ENCODE data around the gene REEP1.
"Not testable (repeated sequence)": the region's sequence is repeated elsewhere in the genome, so short reads cannot be mapped to it uniquely, and the experiment has no call there.

REEP1 gene

GRCh38 chr2:86243950-86244733 lies 93.3 kb downstream of the REEP1 start:
- DNase-seq (ENCODE audit: low read depth), result no peak

GRCh38 chr2:86243272-86243671 lies 94.2 kb downstream of the REEP1 start:
- DNase-seq (ENCODE audit: low read depth), result no peak

- DNase-seq (ENCODE audit: low read depth), result no peak
These were observed 95.8 kb downstream of the REEP1 start for GRCh38 chr2:86241611-86242010.

GRCh38 chr2:86240251-86240650 lies 97.2 kb downstream of the REEP1 start:
- no peak for DNase-seq (ENCODE audit: low read depth)

- DNase-seq (ENCODE audit: low read depth), result no peak
These were observed 97.7 kb downstream of the REEP1 start for GRCh38 chr2:86239745-86240144.

- no peak for DNase-seq (ENCODE audit: low read depth)
These were observed 98.1 kb downstream of the REEP1 start for GRCh38 chr2:86239326-86239725.

- peak; percentile 46 for DNase-seq (ENCODE audit: low read depth)
These were observed 99.1 kb downstream of the REEP1 start for GRCh38 chr2:86238354-86238753.

- no peak for DNase-seq (ENCODE audit: low read depth)
These were observed 100.3 kb downstream of the REEP1 start for GRCh38 chr2:86237172-86237571.

- DNase-seq (ENCODE audit: low read depth), result no peak
These were observed 102.0 kb downstream of the REEP1 start for GRCh38 chr2:86235196-86235980.

- DNase-seq (ENCODE audit: low read depth), result no peak
These were observed 102.8 kb downstream of the REEP1 start for GRCh38 chr2:86234563-86235131.

GRCh38 chr2:86233436-86233835 lies 104.0 kb downstream of the REEP1 start:
- no peak for DNase-seq (ENCODE audit: low read depth)

GRCh38 chr2:86232910-86233309 lies 104.5 kb downstream of the REEP1 start:
- no peak for DNase-seq (ENCODE audit: low read depth)

GRCh38 chr2:86232373-86232784 lies 105.0 kb downstream of the REEP1 start:
- no peak for DNase-seq (ENCODE audit: low read depth)

- DNase-seq (ENCODE audit: low read depth), result no peak
These were observed 105.6 kb downstream of the REEP1 start for GRCh38 chr2:86231680-86232372.

GRCh38 chr2:86230961-86231360 lies 106.5 kb downstream of the REEP1 start:
- DNase-seq (ENCODE audit: low read depth), result no peak

- DNase-seq (ENCODE audit: low read depth), result no peak
These were observed 108.2 kb downstream of the REEP1 start for GRCh38 chr2:86229221-86229620.

- DNase-seq (ENCODE audit: low read depth), result not testable (repeated sequence)
These were observed 108.9 kb downstream of the REEP1 start for GRCh38 chr2:86228574-86228973.

- DNase-seq (ENCODE audit: low read depth), result no peak
These were observed 109.7 kb downstream of the REEP1 start for GRCh38 chr2:86227685-86228084.

- no peak for DNase-seq (ENCODE audit: low read depth)
These were observed 110.5 kb downstream of the REEP1 start for GRCh38 chr2:86226636-86227520.

GRCh38 chr2:86226070-86226469 lies 111.4 kb downstream of the REEP1 start:
- no peak for DNase-seq (ENCODE audit: low read depth)

GRCh38 chr2:86225581-86225980 lies 111.8 kb downstream of the REEP1 start:
- peak; percentile 38 for DNase-seq (ENCODE audit: low read depth)

All from activated T-cell treated with anti-CD3 and anti-CD28 coated beads for 24 hours (primary cell).